CD4-positive, alpha-beta T cell (primary cell): Measurements from ENCODE around the gene GAL3ST1. TPM values are rescaled to one million over a fixed set of nuclear protein-coding genes. Genes with fewer than 3 reads are reported as not detected.

ENCODE experiments used
- ATAC-seq: fragments of 200-7000 bp; cut with Tn5 transposase; one replicate; pipeline ENCODE4 v1.10.0; 2022; ENCODE audit warnings: mild to moderate bottlenecking; ENCODE audit not compliant: poor library complexity
- CTCF ChIA-PET: fragments of 350-600 bp; sonication (Branson Sonifier 250); formaldehyde crosslinking; loops from one replicate; lab custom pipeline; 2021; ENCODE audit warnings: antibody characterized with exemption, inconsistent platforms; lab: Charles Lee
- POLR2A ChIA-PET: fragments of 350-600 bp; sonication (Branson Sonifier 250); formaldehyde crosslinking; loops from one replicate; lab custom pipeline; 2021; ENCODE audit warnings: antibody characterized with exemption, inconsistent platforms; lab: Charles Lee
- DNase-seq, 14 experiments: peaks; one replicate each; pipeline ENCODE4 v3.0.0-alpha.2; 2013 to 2020; ENCODE audit warnings: mixed read lengths in 2 of 14
- H3K27ac ChIP-seq, 2 donors: one replicate each; pipeline versions ENCODE4 v1.5.1 to v1.7.0; 2013; ENCODE audit warnings: low read length in 2 of 2, low read depth in 1 of 2, mild to moderate bottlenecking in 1 of 2
- H3K27me3 ChIP-seq, 2 experiments: 1 replicate in 1 of 2; 2 replicates in 1 of 2; pipeline versions ENCODE4 v1.6.1 to v1.7.0; 2013; ENCODE audit warnings: low read length in 2 of 2, control low read depth in 1 of 2, mild to moderate bottlenecking in 1 of 2, moderate library complexity in 1 of 2; ENCODE audit not compliant: insufficient read depth in 2 of 2, control insufficient read depth in 1 of 2
- H3K36me3 ChIP-seq: one replicate; pipeline ENCODE4 v1.6.1; 2013; ENCODE audit warnings: low read length, control low read depth; ENCODE audit not compliant: insufficient read depth
- H3K4me1 ChIP-seq: one replicate; pipeline ENCODE4 v1.6.1; 2013; ENCODE audit warnings: low read length, control low read depth; ENCODE audit not compliant: insufficient read depth
- H3K4me3 ChIP-seq: one replicate; pipeline ENCODE4 v1.5.1; 2013; ENCODE audit warnings: mild to moderate bottlenecking, low read length, moderate library complexity
- H3K9me3 ChIP-seq, 2 experiments: 1 replicate in 1 of 2; 2 replicates in 1 of 2; pipeline versions ENCODE4 v1.6.1 to v1.7.0; 2013; ENCODE audit warnings: low read length in 2 of 2, mild to moderate bottlenecking in 2 of 2, control low read depth in 1 of 2, moderate library complexity in 1 of 2; ENCODE audit not compliant: control insufficient read depth in 1 of 2, insufficient read depth in 1 of 2
- H3K27ac Mint-ChIP-seq: one replicate; pipeline ENCODE4 v1.8.0; 2020; ENCODE audit warnings: mixed read lengths
- H3K27me3 Mint-ChIP-seq: one replicate; pipeline ENCODE4 v1.8.0; 2021; ENCODE audit warnings: mixed read lengths
- H3K36me3 Mint-ChIP-seq: one replicate; pipeline ENCODE4 v1.8.0; 2021; ENCODE audit warnings: low read depth, mixed read lengths
- H3K4me1 Mint-ChIP-seq: one replicate; pipeline ENCODE4 v1.8.0; 2021; ENCODE audit warnings: low read depth, mixed read lengths
- H3K4me3 Mint-ChIP-seq: one replicate; pipeline ENCODE4 v1.8.0; 2020; ENCODE audit warnings: mild to moderate bottlenecking, mixed read lengths
- H3K9me3 Mint-ChIP-seq: one replicate; pipeline ENCODE4 v1.8.0; 2020; ENCODE audit warnings: mixed read lengths
- intact Hi-C, 2 experiments: fragments of 100-400 bp; cut with DNase I in 1 of 2; cut with micrococcal nuclease in 1 of 2; formaldehyde crosslinking; loops; one replicate each; pipeline versions ENCODE4 v1.15.1 to v1.9.0; 2023 to 2025; cut with DNase I, micrococcal nuclease
- total RNA-seq, 174 experiments: library from RNA in 2 of 174; stranded (reverse) in 2 of 174; gene quantifications; one replicate each; pipeline ENCODE4 v1.2.3 and lab custom pipeline; 2021 to 2026
- TF ChIP-seq, protein P1 (sequence below): fragments of 200-600 bp; IDR thresholded peaks from one replicate; pipeline ENCODE4 v1.8.0; 2022; ENCODE audit warnings: antibody characterized with exemption, mild to moderate bottlenecking

Gene GAL3ST1
- total RNA-seq, 2 experiments from 2014 or later: not detected

DNA sequence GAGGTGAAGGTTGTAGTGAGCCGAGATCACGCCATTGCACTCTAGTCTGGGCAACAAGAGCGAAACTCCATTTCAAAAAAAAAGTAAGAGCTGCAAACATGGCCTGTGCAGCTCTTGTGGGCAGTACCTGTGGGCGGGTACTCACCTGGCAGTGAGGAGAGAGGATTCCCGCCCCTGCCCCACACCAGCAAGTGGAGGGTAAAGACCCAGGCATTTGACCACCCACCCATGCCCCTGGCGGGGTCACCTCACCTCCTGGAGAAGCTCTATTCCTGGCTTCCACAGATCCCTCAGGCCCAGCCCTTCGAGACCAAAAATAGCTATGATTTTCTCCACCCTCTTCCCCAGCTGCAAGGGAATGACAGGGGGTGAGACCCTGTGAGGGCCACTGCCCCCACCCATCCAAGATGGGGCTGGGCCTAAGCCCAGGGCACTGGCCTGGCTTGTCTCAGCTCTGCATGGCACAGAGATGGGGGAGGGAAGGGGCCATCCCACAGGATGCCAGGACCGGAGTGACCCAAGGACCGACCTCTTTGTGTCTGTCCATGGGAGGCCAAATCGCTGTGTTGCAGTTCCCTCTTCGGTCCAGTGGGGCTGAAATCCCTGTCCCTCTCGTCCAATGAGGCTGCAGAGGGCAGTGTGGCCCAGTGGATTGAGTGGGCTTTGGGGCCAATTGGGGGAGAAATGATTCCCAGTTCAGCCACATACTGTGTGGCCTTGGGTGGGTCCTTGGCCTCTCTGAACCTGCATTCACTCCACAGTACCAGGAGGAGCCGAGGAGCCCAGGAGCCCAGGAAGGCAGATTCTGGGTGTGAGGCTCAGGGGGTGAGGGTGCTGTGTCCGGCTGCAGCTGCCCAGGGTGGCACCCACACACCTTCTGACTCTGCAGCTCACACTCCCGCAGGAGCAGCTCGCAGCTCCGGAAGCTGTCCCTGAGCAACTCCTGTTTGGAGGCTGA lies 42.5 kb downstream of the GAL3ST1 start:
- no peaks in the 10 kb centered on the region for H3K4me1 Mint-ChIP-seq
- no peaks in the 10 kb centered on the region for H3K9me3 Mint-ChIP-seq
- H3K27ac Mint-ChIP-seq: no peak overlapping the region
- H3K4me3 ChIP-seq: no peak overlapping the region
- intact Hi-C loops: no loop called here
- no peak overlapping the region for H3K4me3 Mint-ChIP-seq
- no peak overlapping the region for H3K27ac ChIP-seq
- H3K9me3 ChIP-seq: no peaks in the 10 kb centered on the region
- H3K36me3 Mint-ChIP-seq: no peaks in the 10 kb centered on the region
- DNase-seq (no peak), ATAC-seq (no peak)
- H3K27me3 Mint-ChIP-seq: no peaks in the 10 kb centered on the region
- ChIA-PET CTCF (no interaction called here), POLR2A (no interaction called here)
- H3K36me3 ChIP-seq: no peaks in the 10 kb centered on the region
- H3K4me1 ChIP-seq: no peaks in the 10 kb centered on the region
- TF ChIP-seq, protein P1, sequence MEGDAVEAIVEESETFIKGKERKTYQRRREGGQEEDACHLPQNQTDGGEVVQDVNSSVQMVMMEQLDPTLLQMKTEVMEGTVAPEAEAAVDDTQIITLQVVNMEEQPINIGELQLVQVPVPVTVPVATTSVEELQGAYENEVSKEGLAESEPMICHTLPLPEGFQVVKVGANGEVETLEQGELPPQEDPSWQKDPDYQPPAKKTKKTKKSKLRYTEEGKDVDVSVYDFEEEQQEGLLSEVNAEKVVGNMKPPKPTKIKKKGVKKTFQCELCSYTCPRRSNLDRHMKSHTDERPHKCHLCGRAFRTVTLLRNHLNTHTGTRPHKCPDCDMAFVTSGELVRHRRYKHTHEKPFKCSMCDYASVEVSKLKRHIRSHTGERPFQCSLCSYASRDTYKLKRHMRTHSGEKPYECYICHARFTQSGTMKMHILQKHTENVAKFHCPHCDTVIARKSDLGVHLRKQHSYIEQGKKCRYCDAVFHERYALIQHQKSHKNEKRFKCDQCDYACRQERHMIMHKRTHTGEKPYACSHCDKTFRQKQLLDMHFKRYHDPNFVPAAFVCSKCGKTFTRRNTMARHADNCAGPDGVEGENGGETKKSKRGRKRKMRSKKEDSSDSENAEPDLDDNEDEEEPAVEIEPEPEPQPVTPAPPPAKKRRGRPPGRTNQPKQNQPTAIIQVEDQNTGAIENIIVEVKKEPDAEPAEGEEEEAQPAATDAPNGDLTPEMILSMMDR: no peak
- peaks cover 0 to 3% of the 10 kb centered on the region in 2 experiments for H3K27me3 ChIP-seq

GRCh38 chr22:30526656-30527055 lies 47.8 kb downstream of the GAL3ST1 start:
- POLR2A ChIA-PET: no interaction called here
- Mint-ChIP-seq H3K27me3 (peaks cover 4% of the 10 kb centered on the region), H3K4me3 (no peak overlapping the region), H3K4me1 (no peaks in the 10 kb centered on the region), H3K9me3 (no peaks in the 10 kb centered on the region), H3K36me3 (no peaks in the 10 kb centered on the region), H3K27ac (no peak overlapping the region)
- H3K27me3 ChIP-seq: peaks cover 0 to 3% of the 10 kb centered on the region in 2 experiments
- DNase-seq: no peak
- no peaks in the 10 kb centered on the region for H3K4me1 ChIP-seq
- H3K9me3 ChIP-seq: peaks cover 0 to 3% of the 10 kb centered on the region in 2 experiments
- ATAC-seq: no peak
- intact Hi-C loops: no loop called here
- TF ChIP-seq, protein P1: no peak
- H3K27ac ChIP-seq: no peak overlapping the region
- H3K36me3 ChIP-seq: no peaks in the 10 kb centered on the region
- CTCF ChIA-PET: no interaction called here
- H3K4me3 ChIP-seq: no peak overlapping the region

DNA sequence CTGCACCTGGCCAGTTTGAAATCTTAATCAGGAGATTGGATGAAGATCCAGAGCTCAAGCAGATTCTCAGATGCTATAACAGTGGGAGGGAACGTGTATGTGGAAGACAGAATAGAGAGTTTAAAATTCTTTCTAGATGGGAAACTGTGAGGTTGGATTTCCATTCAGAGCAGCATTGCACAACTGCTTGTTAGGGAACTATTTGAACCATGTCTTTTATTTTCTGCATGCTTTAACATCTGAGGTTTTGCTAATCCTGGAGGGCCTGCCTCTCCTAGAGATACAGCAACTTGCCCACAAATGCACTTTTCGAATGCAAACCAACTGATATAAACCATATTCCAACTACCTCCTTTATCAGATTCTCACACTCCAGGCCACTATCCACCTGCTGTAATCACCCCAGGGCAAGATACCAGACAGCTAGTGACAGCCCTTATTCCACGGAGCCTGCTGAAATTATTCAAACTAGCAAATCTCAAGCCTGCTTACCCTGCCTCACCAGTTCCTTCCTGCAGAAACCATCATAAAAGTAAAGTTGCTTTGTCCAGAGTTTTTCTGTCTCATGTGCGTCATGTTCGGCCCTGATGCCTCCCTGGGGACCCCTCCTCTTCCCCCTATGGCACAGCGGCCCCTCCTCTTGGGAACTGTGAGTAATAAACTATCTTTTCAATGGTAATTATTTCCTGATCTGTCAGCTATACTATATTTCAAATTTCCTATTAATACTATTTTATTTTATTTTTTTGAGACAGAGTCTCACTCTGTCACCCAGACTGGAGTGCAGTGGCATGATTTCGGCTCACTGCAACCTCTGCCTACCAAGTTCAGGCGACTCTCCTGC lies 50.6 kb downstream of the GAL3ST1 start:
- no peaks in the 10 kb centered on the region for H3K36me3 ChIP-seq
- H3K27me3 ChIP-seq: no peaks in the 10 kb centered on the region
- H3K9me3 ChIP-seq: peaks cover 0 to 3% of the 10 kb centered on the region in 2 experiments
- Mint-ChIP-seq H3K9me3 (no peaks in the 10 kb centered on the region), H3K4me1 (no peaks in the 10 kb centered on the region), H3K27me3 (peaks cover 9% of the 10 kb centered on the region), H3K4me3 (no peak overlapping the region), H3K36me3 (no peaks in the 10 kb centered on the region), H3K27ac (no peak overlapping the region)
- H3K4me3 ChIP-seq: no peak overlapping the region
- no peaks in the 10 kb centered on the region for H3K4me1 ChIP-seq
- H3K27ac ChIP-seq: no peak overlapping the region
- ATAC-seq: no peak
- CTCF ChIA-PET: no interaction called here
- TF ChIP-seq, protein P1: no peak
- POLR2A ChIA-PET: no interaction called here
- DNase-seq: no peak
- intact Hi-C loops: no loop called here
